ENCODE results near the gene DSCAM.

Gene DSCAM

GRCh38 chr21:40067751-40068150 lies 779.2 kb downstream of the DSCAM start:
- no peak overlapping the region for H2BK15ac ChIP-seq (replicated peaks; ENCODE audit: low read depth)
- H3K27ac ChIP-seq (ENCODE audit: low read depth, low read length) = no peak overlapping the region
- no peaks in the 10 kb centered on the region for H3K27me3 ChIP-seq (ENCODE audit: insufficient read depth, low read length, poor library complexity)
- no peak overlapping the region for H2BK5ac ChIP-seq (ENCODE audit: low read length)
- no peak overlapping the region for H2AK5ac ChIP-seq (ENCODE audit: low read length)
- no peak overlapping the region for H3K4me3 ChIP-seq (ENCODE audit: low read length)
- H3K18ac ChIP-seq (ENCODE audit: low read length) = no peak overlapping the region
- H2BK120ac ChIP-seq (ENCODE audit: low read depth, low read length) = no peak overlapping the region
- DNase-seq = no peak
- H3K4me2 ChIP-seq (ENCODE audit: low read length) = no peak overlapping the region
- H4K5ac ChIP-seq (ENCODE audit: low read length) = no peak overlapping the region
- H3K4ac ChIP-seq (ENCODE audit: low read depth, low read length) = no peak overlapping the region
- no peaks in the 10 kb centered on the region for H3K79me1 ChIP-seq (ENCODE audit: low read length)
- no peak overlapping the region for H3K9ac ChIP-seq (ENCODE audit: low read length)
- no peaks in the 10 kb centered on the region for H3K36me3 ChIP-seq (ENCODE audit: control insufficient read depth, insufficient read depth, low read length)
- H3K79me2 ChIP-seq (ENCODE audit: control insufficient read depth, insufficient read depth, low read length) = no peaks in the 10 kb centered on the region
- WGBS (ENCODE audit: extremely low coverage, insufficient coverage, low lambda C conversion rate) = no CpG with 5 or more reads among the region's 4 CpGs
- no peaks in the 10 kb centered on the region for H3K4me1 ChIP-seq (ENCODE audit: control insufficient read depth, low read depth, low read length)
- no peak overlapping the region for H3K56ac ChIP-seq (ENCODE audit: low read length)
- H4K8ac ChIP-seq (ENCODE audit: low read depth, low read length) = no peak overlapping the region
- H3K23ac ChIP-seq (ENCODE audit: low read length) = no peak overlapping the region

- Histone ChIP-seq H3K27ac (ENCODE audit: low read depth, low read length) (no peak overlapping the region), H3K23ac (ENCODE audit: low read length) (no peak overlapping the region), H2BK15ac (replicated peaks; ENCODE audit: low read depth) (no peak overlapping the region), H3K4me3 (ENCODE audit: low read length) (no peak overlapping the region), H3K4me1 (ENCODE audit: control insufficient read depth, low read depth, low read length) (no peaks in the 10 kb centered on the region), H3K9ac (ENCODE audit: low read length) (no peak overlapping the region), H2BK5ac (ENCODE audit: low read length) (no peak overlapping the region), H3K56ac (ENCODE audit: low read length) (no peak overlapping the region), H2AK5ac (ENCODE audit: low read length) (no peak overlapping the region), H3K79me1 (ENCODE audit: low read length) (no peaks in the 10 kb centered on the region), H4K8ac (ENCODE audit: low read depth, low read length) (no peak overlapping the region), H3K18ac (ENCODE audit: low read length) (no peak overlapping the region), H3K4ac (ENCODE audit: low read depth, low read length) (no peak overlapping the region), H4K5ac (ENCODE audit: low read length) (no peak overlapping the region), H3K36me3 (ENCODE audit: control insufficient read depth, insufficient read depth, low read length) (no peaks in the 10 kb centered on the region), H3K27me3 (ENCODE audit: insufficient read depth, low read length, poor library complexity) (no peaks in the 10 kb centered on the region), H2BK120ac (ENCODE audit: low read depth, low read length) (no peak overlapping the region), H3K4me2 (ENCODE audit: low read length) (no peak overlapping the region), H3K79me2 (ENCODE audit: control insufficient read depth, insufficient read depth, low read length) (no peaks in the 10 kb centered on the region)
- WGBS (ENCODE audit: extremely low coverage, insufficient coverage, low lambda C conversion rate) = no CpG with 5 or more reads among the region's 3 CpGs
- DNase-seq = no peak
Observed at GRCh38 chr21:40066221-40066620, 780.7 kb downstream of the DSCAM start.

- Histone ChIP-seq H3K9ac (ENCODE audit: low read length) (no peak overlapping the region), H3K23ac (ENCODE audit: low read length) (no peak overlapping the region), H3K4me3 (ENCODE audit: low read length) (no peak overlapping the region), H3K4ac (ENCODE audit: low read depth, low read length) (no peak overlapping the region), H4K5ac (ENCODE audit: low read length) (no peak overlapping the region), H2BK5ac (ENCODE audit: low read length) (no peak overlapping the region), H2BK15ac (replicated peaks; ENCODE audit: low read depth) (no peak overlapping the region), H3K4me2 (ENCODE audit: low read length) (no peak overlapping the region), H3K27ac (ENCODE audit: low read depth, low read length) (no peak overlapping the region), H3K79me1 (ENCODE audit: low read length) (no peaks in the 10 kb centered on the region), H2BK120ac (ENCODE audit: low read depth, low read length) (no peak overlapping the region), H4K8ac (ENCODE audit: low read depth, low read length) (no peak overlapping the region), H3K56ac (ENCODE audit: low read length) (no peak overlapping the region), H3K79me2 (ENCODE audit: control insufficient read depth, insufficient read depth, low read length) (no peaks in the 10 kb centered on the region), H3K36me3 (ENCODE audit: control insufficient read depth, insufficient read depth, low read length) (no peaks in the 10 kb centered on the region), H2AK5ac (ENCODE audit: low read length) (no peak overlapping the region), H3K4me1 (ENCODE audit: control insufficient read depth, low read depth, low read length) (no peaks in the 10 kb centered on the region), H3K18ac (ENCODE audit: low read length) (no peak overlapping the region), H3K27me3 (ENCODE audit: insufficient read depth, low read length, poor library complexity) (no peaks in the 10 kb centered on the region)
- DNase-seq = no peak
- WGBS (ENCODE audit: extremely low coverage, insufficient coverage, low lambda C conversion rate) = no CpG with 5 or more reads among the region's 7 CpGs
Observed at GRCh38 chr21:40060083-40060677, 786.8 kb downstream of the DSCAM start.

- H4K5ac ChIP-seq (ENCODE audit: low read length) = no peak overlapping the region
- H3K23ac ChIP-seq (ENCODE audit: low read length) = no peak overlapping the region
- H3K79me1 ChIP-seq (ENCODE audit: low read length) = no peaks in the 10 kb centered on the region
- no peak for DNase-seq
- no peaks in the 10 kb centered on the region for H3K79me2 ChIP-seq (ENCODE audit: control insufficient read depth, insufficient read depth, low read length)
- no peaks in the 10 kb centered on the region for H3K36me3 ChIP-seq (ENCODE audit: control insufficient read depth, insufficient read depth, low read length)
- no peaks in the 10 kb centered on the region for H3K27me3 ChIP-seq (ENCODE audit: insufficient read depth, low read length, poor library complexity)
- H3K56ac ChIP-seq (ENCODE audit: low read length) = no peak overlapping the region
- no peak overlapping the region for H3K18ac ChIP-seq (ENCODE audit: low read length)
- no peak overlapping the region for H4K8ac ChIP-seq (ENCODE audit: low read depth, low read length)
- H2BK120ac ChIP-seq (ENCODE audit: low read depth, low read length) = no peak overlapping the region
- H3K4me1 ChIP-seq (ENCODE audit: control insufficient read depth, low read depth, low read length) = no peaks in the 10 kb centered on the region
- H3K4ac ChIP-seq (ENCODE audit: low read depth, low read length) = no peak overlapping the region
- H3K9ac ChIP-seq (ENCODE audit: low read length) = no peak overlapping the region
- WGBS (ENCODE audit: extremely low coverage, insufficient coverage, low lambda C conversion rate) = no CpG with 5 or more reads among the region's 5 CpGs
- H2AK5ac ChIP-seq (ENCODE audit: low read length) = no peak overlapping the region
- H3K27ac ChIP-seq (ENCODE audit: low read depth, low read length) = no peak overlapping the region
- H3K4me2 ChIP-seq (ENCODE audit: low read length) = no peak overlapping the region
- H2BK5ac ChIP-seq (ENCODE audit: low read length) = no peak overlapping the region
- no peak overlapping the region for H3K4me3 ChIP-seq (ENCODE audit: low read length)
- H2BK15ac ChIP-seq (replicated peaks; ENCODE audit: low read depth) = no peak overlapping the region
Observed at GRCh38 chr21:40057331-40057730, 789.6 kb downstream of the DSCAM start.

GRCh38 chr21:40056031-40056430 lies 790.9 kb downstream of the DSCAM start:
- Histone ChIP-seq H4K8ac (ENCODE audit: low read depth, low read length) (no peak overlapping the region), H3K4me1 (ENCODE audit: control insufficient read depth, low read depth, low read length) (no peaks in the 10 kb centered on the region), H3K9ac (ENCODE audit: low read length) (no peak overlapping the region), H3K36me3 (ENCODE audit: control insufficient read depth, insufficient read depth, low read length) (no peaks in the 10 kb centered on the region), H4K5ac (ENCODE audit: low read length) (no peak overlapping the region), H3K79me1 (ENCODE audit: low read length) (no peaks in the 10 kb centered on the region), H3K27me3 (ENCODE audit: insufficient read depth, low read length, poor library complexity) (no peaks in the 10 kb centered on the region), H3K18ac (ENCODE audit: low read length) (no peak overlapping the region), H3K4me2 (ENCODE audit: low read length) (no peak overlapping the region), H3K56ac (ENCODE audit: low read length) (no peak overlapping the region), H2BK15ac (replicated peaks; ENCODE audit: low read depth) (no peak overlapping the region), H2BK120ac (ENCODE audit: low read depth, low read length) (no peak overlapping the region), H2AK5ac (ENCODE audit: low read length) (no peak overlapping the region), H3K4me3 (ENCODE audit: low read length) (no peak overlapping the region), H2BK5ac (ENCODE audit: low read length) (no peak overlapping the region), H3K27ac (ENCODE audit: low read depth, low read length) (no peak overlapping the region), H3K4ac (ENCODE audit: low read depth, low read length) (no peak overlapping the region), H3K79me2 (ENCODE audit: control insufficient read depth, insufficient read depth, low read length) (no peaks in the 10 kb centered on the region), H3K23ac (ENCODE audit: low read length) (no peak overlapping the region)
- no CpG with 5 or more reads among the region's 3 CpGs for WGBS (ENCODE audit: extremely low coverage, insufficient coverage, low lambda C conversion rate)
- DNase-seq = no peak

GRCh38 chr21:40054403-40054802 lies 792.6 kb downstream of the DSCAM start:
- no peaks in the 10 kb centered on the region for H3K27me3 ChIP-seq (ENCODE audit: insufficient read depth, low read length, poor library complexity)

More at GRCh38 chr21:40054403-40054802, 792.6 kb downstream of the DSCAM start:
- no CpG with 5 or more reads among the region's 3 CpGs for WGBS (ENCODE audit: extremely low coverage, insufficient coverage, low lambda C conversion rate)
- Histone ChIP-seq H2AK5ac (ENCODE audit: low read length) (no peak overlapping the region), H3K4me3 (ENCODE audit: low read length) (no peak overlapping the region), H2BK5ac (ENCODE audit: low read length) (no peak overlapping the region), H3K18ac (ENCODE audit: low read length) (no peak overlapping the region), H4K8ac (ENCODE audit: low read depth, low read length) (no peak overlapping the region), H4K5ac (ENCODE audit: low read length) (no peak overlapping the region), H3K79me1 (ENCODE audit: low read length) (no peaks in the 10 kb centered on the region), H3K4me2 (ENCODE audit: low read length) (no peak overlapping the region), H3K4ac (ENCODE audit: low read depth, low read length) (no peak overlapping the region), H3K36me3 (ENCODE audit: control insufficient read depth, insufficient read depth, low read length) (no peaks in the 10 kb centered on the region), H2BK15ac (replicated peaks; ENCODE audit: low read depth) (no peak overlapping the region), H3K23ac (ENCODE audit: low read length) (no peak overlapping the region), H3K9ac (ENCODE audit: low read length) (no peak overlapping the region), H2BK120ac (ENCODE audit: low read depth, low read length) (no peak overlapping the region), H3K27ac (ENCODE audit: low read depth, low read length) (no peak overlapping the region), H3K56ac (ENCODE audit: low read length) (no peak overlapping the region), H3K79me2 (ENCODE audit: control insufficient read depth, insufficient read depth, low read length) (no peaks in the 10 kb centered on the region), H3K4me1 (ENCODE audit: control insufficient read depth, low read depth, low read length) (no peaks in the 10 kb centered on the region)
- no peak for DNase-seq
